Naive thymus-derived CD8-positive, alpha-beta T cell (primary cell): Measurements from ENCODE around the gene KIAA1671. TPM values are rescaled to one million over a fixed set of nuclear protein-coding genes. Genes with fewer than 3 reads are reported as not detected.
A peak's percentile ranks its signal among the peaks of the same experiment; 100 is the strongest.
"Not testable (repeated sequence)": the region's sequence is repeated elsewhere in the genome, so short reads cannot be mapped to it uniquely, and the experiment has no call there.

Experiments
- ATAC-seq, 2 donors: fragments of 150-1000 bp; cut with Tn5 transposase in 1 of 2; sonication (Bioruptor Pico), chemical (Tn5 transposase) in 1 of 2; 1 replicate in 1 of 2; 2 replicates in 1 of 2; pipeline ENCODE4 v1.10.0; 2021; ENCODE audit warnings: mild to moderate bottlenecking in 2 of 2, moderate library complexity in 2 of 2
- POLR2A ChIA-PET: fragments of 350-600 bp; sonication (Branson Sonifier 250); formaldehyde crosslinking; loops from one replicate; lab custom pipeline; 2021; ENCODE audit warnings: antibody characterized with exemption; lab: Charles Lee
- DNase-seq, 10 donors: peaks; one replicate each; pipeline versions ENCODE4 v3.0.0 to v3.0.0-alpha.2; 2020 to 2022
- H3K27ac Mint-ChIP-seq, 10 donors: one replicate each; pipeline ENCODE4 v1.8.0; 2020 to 2022; ENCODE audit warnings: mild to moderate bottlenecking in 10 of 10, mixed read lengths in 10 of 10, moderate library complexity in 4 of 10, inconsistent platforms in 1 of 10
- H3K27me3 Mint-ChIP-seq, 5 donors: one replicate each; pipeline ENCODE4 v1.8.0; 2021 to 2022; ENCODE audit warnings: mixed read lengths in 5 of 5
- H3K36me3 Mint-ChIP-seq, 3 donors: one replicate each; pipeline ENCODE4 v1.8.0; 2020 to 2022; ENCODE audit warnings: mixed read lengths in 3 of 3, mild to moderate bottlenecking in 2 of 3, inconsistent platforms in 1 of 3
- H3K4me1 Mint-ChIP-seq, 4 donors: one replicate each; pipeline ENCODE4 v1.8.0; 2021 to 2022; ENCODE audit warnings: mixed read lengths in 4 of 4
- H3K4me3 Mint-ChIP-seq, 10 donors: one replicate each; pipeline ENCODE4 v1.8.0; 2020 to 2022; ENCODE audit warnings: mild to moderate bottlenecking in 10 of 10, mixed read lengths in 10 of 10, moderate library complexity in 6 of 10, inconsistent platforms in 1 of 10
- H3K9me3 Mint-ChIP-seq, 9 donors: one replicate each; pipeline ENCODE4 v1.8.0; 2020 to 2022; ENCODE audit warnings: mixed read lengths in 9 of 9, mild to moderate bottlenecking in 3 of 9, inconsistent platforms in 1 of 9, moderate library complexity in 1 of 9
- polyA plus RNA-seq, 3 donors: library from polyadenylated mRNA; unstranded; fragments of 300-500 nt; fragmentation: Illumina TruSeq; gene quantifications; one replicate each; pipeline ENCODE4 v1.2.3, GENCODE V29; 2021
- total RNA-seq, 8 experiments: library from RNA in 2 of 8; stranded (reverse) in 2 of 8; gene quantifications; one replicate each; pipeline ENCODE4 v1.2.3 and lab custom pipeline; 2021 to 2026

The KIAA1671 gene
- total and polyA plus RNA-seq, 5 experiments from 2014 or later: 0.33 to 5.2 (median 2.7) TPM

- Mint-ChIP-seq H3K4me3 (no peak overlapping the region), H3K36me3 (peaks cover 6 to 37% (median 29%) of the 10 kb centered on the region in 3 donors), H3K27ac (no peak overlapping the region), H3K4me1 (no peaks in the 10 kb centered on the region), H3K27me3 (no peaks in the 10 kb centered on the region), H3K9me3 (peaks cover 0 to 7% (median 0%) of the 10 kb centered on the region in 9 donors)
- DNase-seq (no peak), ATAC-seq (no peak)
- POLR2A ChIA-PET: no interaction called here
Measured at GRCh38 chr22:25176175-25176574, 223.7 kb downstream of the KIAA1671 start.

- POLR2A ChIA-PET: no interaction called here
- no peak for DNase-seq
- no peak for ATAC-seq
- H3K27ac Mint-ChIP-seq: no peak overlapping the region
- H3K9me3 Mint-ChIP-seq: peaks cover 0 to 7% (median 0%) of the 10 kb centered on the region in 9 donors
- peaks cover 6 to 34% (median 29%) of the 10 kb centered on the region in 3 donors for H3K36me3 Mint-ChIP-seq
- H3K4me1 Mint-ChIP-seq: no peaks in the 10 kb centered on the region
- H3K27me3 Mint-ChIP-seq: no peaks in the 10 kb centered on the region
- H3K4me3 Mint-ChIP-seq: no peak overlapping the region
Measured at GRCh38 chr22:25176799-25177198, 224.3 kb downstream of the KIAA1671 start.

- no peak for DNase-seq
- Mint-ChIP-seq H3K4me3 (no peak overlapping the region), H3K9me3 (peaks cover 0 to 7% (median 0%) of the 10 kb centered on the region in 9 donors), H3K4me1 (no peaks in the 10 kb centered on the region), H3K36me3 (peaks cover 6 to 35% (median 29%) of the 10 kb centered on the region in 3 donors), H3K27me3 (no peaks in the 10 kb centered on the region), H3K27ac (peak overlapping the region in 1 of 10 donors; percentile 43)
- ATAC-seq: no peak
- POLR2A ChIA-PET: no interaction called here
Measured at GRCh38 chr22:25177226-25177625, 224.7 kb downstream of the KIAA1671 start.

GRCh38 chr22:25177895-25178294, 225.4 kb downstream of the KIAA1671 start:
- no peak for ATAC-seq
- no peaks in the 10 kb centered on the region for H3K4me1 Mint-ChIP-seq
- POLR2A ChIA-PET: no interaction called here
- H3K36me3 Mint-ChIP-seq: peaks cover 6 to 36% (median 29%) of the 10 kb centered on the region in 3 donors
- H3K27me3 Mint-ChIP-seq: no peaks in the 10 kb centered on the region
- DNase-seq: no peak
- no peak overlapping the region for H3K27ac Mint-ChIP-seq
- peaks cover 0 to 7% (median 0%) of the 10 kb centered on the region in 9 donors for H3K9me3 Mint-ChIP-seq
- H3K4me3 Mint-ChIP-seq: no peak overlapping the region

- DNase-seq, POLR2A ChIA-PET, H3K4me1 Mint-ChIP-seq, H3K9me3 Mint-ChIP-seq, H3K27me3 Mint-ChIP-seq: not testable (repeated sequence)
- H3K4me3 Mint-ChIP-seq: peak overlapping the region in 8 of 10 donors; percentile 22 to 88 (median 56)
- H3K27ac Mint-ChIP-seq: peak overlapping the region in 6 of 10 donors; percentile 34 to 80 (median 62)
- peaks cover 6 to 36% (median 29%) of the 10 kb centered on the region in 3 donors for H3K36me3 Mint-ChIP-seq
- ATAC-seq: peak in 1 of 2 donors; percentile 54
Measured at GRCh38 chr22:25178348-25178747, 225.8 kb downstream of the KIAA1671 start.

- DNase-seq, H3K27me3 Mint-ChIP-seq, H3K9me3 Mint-ChIP-seq, H3K27ac Mint-ChIP-seq, POLR2A ChIA-PET, H3K4me1 Mint-ChIP-seq: not testable (repeated sequence)
- peak; percentile 45 to 80 for ATAC-seq
- peaks cover 6 to 35% (median 29%) of the 10 kb centered on the region in 3 donors for H3K36me3 Mint-ChIP-seq
- H3K4me3 Mint-ChIP-seq: peak overlapping the region in 1 of 10 donors; percentile 66
Measured at GRCh38 chr22:25178869-25179631, 226.5 kb downstream of the KIAA1671 start.

- POLR2A ChIA-PET: no interaction called here
- DNase-seq (no peak), ATAC-seq (no peak)
- Mint-ChIP-seq H3K27ac (no peak overlapping the region), H3K4me3 (no peak overlapping the region), H3K27me3 (no peaks in the 10 kb centered on the region), H3K9me3 (peaks cover 0 to 7% (median 0%) of the 10 kb centered on the region in 9 donors), H3K4me1 (no peaks in the 10 kb centered on the region), H3K36me3 (peaks cover 6 to 17% (median 11%) of the 10 kb centered on the region in 3 donors)
Measured at GRCh38 chr22:25182131-25183110, 229.9 kb downstream of the KIAA1671 start.

GRCh38 chr22:25183949-25184619, 231.6 kb downstream of the KIAA1671 start:
- Mint-ChIP-seq H3K9me3 (peaks cover 0 to 7% (median 0%) of the 10 kb centered on the region in 9 donors), H3K27me3 (no peaks in the 10 kb centered on the region), H3K4me3 (no peak overlapping the region), H3K27ac (no peak overlapping the region), H3K4me1 (no peaks in the 10 kb centered on the region), H3K36me3 (peaks cover 6 to 19% (median 10%) of the 10 kb centered on the region in 3 donors)
- no peak for DNase-seq
- no peak for ATAC-seq
- POLR2A ChIA-PET: no interaction called here

- Mint-ChIP-seq H3K27ac (no peak overlapping the region), H3K4me1 (no peaks in the 10 kb centered on the region), H3K27me3 (no peaks in the 10 kb centered on the region), H3K4me3 (no peak overlapping the region), H3K36me3 (peaks cover 0 to 15% (median 0%) of the 10 kb centered on the region in 3 donors), H3K9me3 (no peaks in the 10 kb centered on the region)
- POLR2A ChIA-PET: no interaction called here
- no peak for ATAC-seq
- no peak for DNase-seq
Measured at GRCh38 chr22:25186140-25186539, 233.6 kb downstream of the KIAA1671 start.

- no peaks in the 10 kb centered on the region for H3K27me3 Mint-ChIP-seq
- no peaks in the 10 kb centered on the region for H3K9me3 Mint-ChIP-seq
- H3K36me3 Mint-ChIP-seq: peaks cover 0 to 11% (median 3%) of the 10 kb centered on the region in 3 donors
- H3K4me1 Mint-ChIP-seq: no peaks in the 10 kb centered on the region
- no peak overlapping the region for H3K4me3 Mint-ChIP-seq
- DNase-seq: no peak
- no peak overlapping the region for H3K27ac Mint-ChIP-seq
- ATAC-seq: no peak
- POLR2A ChIA-PET: no interaction called here
Measured at GRCh38 chr22:25187469-25187868, 235.0 kb downstream of the KIAA1671 start.

GRCh38 chr22:25192406-25192805, 239.9 kb downstream of the KIAA1671 start:
- no peak for ATAC-seq
- Mint-ChIP-seq H3K4me3 (no peak overlapping the region), H3K27me3 (no peaks in the 10 kb centered on the region), H3K4me1 (no peaks in the 10 kb centered on the region), H3K27ac (no peak overlapping the region), H3K36me3 (peaks cover 0 to 17% (median 16%) of the 10 kb centered on the region in 3 donors), H3K9me3 (no peaks in the 10 kb centered on the region)
- DNase-seq: no peak
- POLR2A ChIA-PET: no interaction called here

GRCh38 chr22:25193130-25193529, 240.6 kb downstream of the KIAA1671 start:
- no peak overlapping the region for H3K4me3 Mint-ChIP-seq
- DNase-seq (no peak), ATAC-seq (no peak)
- H3K36me3 Mint-ChIP-seq: peaks cover 0 to 17% (median 16%) of the 10 kb centered on the region in 3 donors
- peak overlapping the region in 1 of 10 donors; percentile 48 for H3K27ac Mint-ChIP-seq
- POLR2A ChIA-PET: no interaction called here
- no peaks in the 10 kb centered on the region for H3K9me3 Mint-ChIP-seq
- no peaks in the 10 kb centered on the region for H3K27me3 Mint-ChIP-seq
- H3K4me1 Mint-ChIP-seq: no peaks in the 10 kb centered on the region
